ENCODE results near the gene CCDC87.

Gene CCDC87

DNA sequence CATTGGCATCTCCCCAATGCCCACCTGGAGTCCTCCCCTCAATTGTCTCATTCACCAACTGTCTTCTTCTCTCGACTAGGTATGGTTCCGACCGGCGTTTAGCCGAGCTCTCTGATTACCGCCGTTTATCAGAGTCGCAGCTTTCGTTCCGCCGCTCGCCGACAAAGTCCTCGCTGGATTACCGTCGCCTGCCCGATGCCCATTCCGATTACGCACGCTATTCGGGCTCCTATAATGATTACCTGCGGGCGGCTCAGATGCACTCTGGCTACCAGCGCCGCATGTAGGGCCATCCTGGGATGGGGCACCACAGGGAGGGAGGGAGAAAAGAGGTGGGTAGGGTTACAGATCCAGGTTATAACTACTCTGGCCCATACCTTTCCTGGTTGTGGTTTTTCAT is 33.5 kb upstream of the CCDC87 start:
- TF ChIP-seq GATA2 (IDR thresholded peaks at IDR 0.05; ENCODE audit: low read depth, low read length) = no peak
- TF ChIP-seq GATA3 (IDR thresholded peaks at IDR 0.05; ENCODE audit: low read depth, low read length) = no peak

DNA sequence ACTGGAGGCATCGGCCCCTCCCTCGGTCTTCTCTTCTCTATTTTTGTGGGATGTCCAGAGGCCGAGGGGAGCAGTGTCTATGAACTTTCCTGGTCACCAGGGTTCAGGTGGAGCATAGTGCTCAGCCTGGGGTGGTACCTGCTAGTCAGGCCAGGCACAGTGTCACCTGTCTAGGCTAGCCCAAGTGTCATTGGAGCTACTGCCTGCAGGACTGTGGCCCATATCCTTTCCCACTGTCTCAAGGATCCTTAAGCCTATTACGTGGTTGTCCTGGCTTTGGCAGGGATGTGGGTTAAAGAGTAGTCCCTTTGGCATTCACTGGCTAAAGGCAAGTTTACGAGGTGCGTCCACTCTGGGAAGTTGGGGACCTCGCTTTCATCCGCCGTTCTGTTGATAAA is 32.9 kb upstream of the CCDC87 start:
- TF ChIP-seq GATA3 (IDR thresholded peaks at IDR 0.05; ENCODE audit: low read depth, low read length) (no peak), GATA2 (IDR thresholded peaks at IDR 0.05; ENCODE audit: low read depth, low read length) (no peak)

DNA sequence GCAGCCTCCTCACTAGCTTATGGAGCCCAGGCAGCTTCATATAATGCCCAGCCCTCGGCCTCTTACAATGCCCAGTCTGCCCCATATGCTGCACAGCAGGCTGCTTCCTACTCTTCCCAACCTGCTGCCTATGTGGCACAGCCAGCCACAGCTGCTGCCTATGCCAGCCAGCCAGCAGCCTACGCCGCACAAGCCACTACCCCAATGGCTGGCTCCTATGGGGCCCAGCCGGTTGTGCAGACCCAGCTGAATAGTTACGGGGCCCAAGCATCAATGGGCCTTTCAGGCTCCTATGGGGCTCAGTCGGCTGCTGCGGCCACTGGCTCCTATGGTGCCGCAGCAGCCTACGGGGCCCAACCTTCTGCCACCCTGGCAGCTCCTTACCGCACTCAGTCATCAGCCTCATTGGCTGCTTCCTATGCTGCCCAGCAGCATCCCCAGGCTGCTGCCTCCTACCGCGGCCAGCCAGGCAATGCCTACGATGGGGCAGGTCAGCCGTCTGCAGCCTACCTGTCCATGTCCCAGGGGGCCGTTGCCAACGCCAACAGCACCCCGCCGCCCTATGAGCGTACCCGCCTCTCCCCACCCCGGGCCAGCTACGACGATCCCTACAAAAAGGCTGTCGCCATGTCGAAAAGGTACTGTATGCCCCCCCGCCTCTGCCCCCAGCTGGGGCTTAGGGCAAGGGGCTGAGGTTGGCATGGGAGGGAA is 32.3 kb upstream of the CCDC87 start:
- no peak for TF ChIP-seq GATA3 (IDR thresholded peaks at IDR 0.05; ENCODE audit: low read depth, low read length)
- TF ChIP-seq GATA2 (IDR thresholded peaks at IDR 0.05; ENCODE audit: low read depth, low read length) = no peak

DNA sequence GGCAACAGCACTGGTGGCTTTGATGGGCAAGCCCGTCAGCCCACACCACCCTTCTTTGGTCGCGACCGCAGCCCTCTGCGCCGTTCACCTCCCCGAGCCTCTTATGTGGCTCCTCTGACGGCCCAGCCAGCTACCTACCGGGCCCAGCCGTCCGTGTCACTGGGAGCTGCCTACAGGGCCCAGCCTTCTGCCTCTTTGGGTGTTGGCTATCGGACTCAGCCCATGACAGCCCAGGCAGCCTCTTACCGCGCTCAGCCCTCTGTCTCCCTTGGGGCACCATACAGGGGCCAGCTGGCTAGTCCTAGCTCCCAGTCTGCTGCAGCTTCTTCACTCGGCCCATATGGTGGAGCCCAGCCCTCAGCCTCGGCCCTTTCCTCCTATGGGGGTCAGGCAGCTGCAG is 31.6 kb upstream of the CCDC87 start:
- TF ChIP-seq GATA2 (IDR thresholded peaks at IDR 0.05; ENCODE audit: low read depth, low read length) = no peak
- TF ChIP-seq GATA3 (IDR thresholded peaks at IDR 0.05; ENCODE audit: low read depth, low read length) = no peak

DNA sequence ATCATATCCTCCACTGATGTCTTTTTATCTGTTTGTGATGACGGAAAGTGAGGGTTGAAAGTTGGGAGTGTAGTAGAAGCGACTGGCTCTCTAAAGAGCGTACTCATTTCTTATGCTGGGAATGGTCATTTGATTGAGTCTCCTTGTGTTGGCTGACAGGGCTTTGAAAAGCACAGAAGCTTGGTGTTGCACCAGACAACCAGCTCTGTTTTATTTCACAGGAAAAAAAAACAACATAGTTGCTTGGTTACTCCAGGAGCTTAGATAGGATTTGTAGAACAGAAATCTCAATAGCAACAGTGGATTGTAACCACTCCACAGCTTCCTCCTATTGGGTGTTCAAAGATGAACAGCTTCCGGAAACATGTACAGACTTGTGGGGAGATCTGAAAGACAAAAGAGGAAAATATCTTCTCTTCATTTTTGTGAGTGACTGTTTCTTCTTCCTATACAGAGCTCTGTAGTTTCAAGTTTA is 26.3 kb upstream of the CCDC87 start:
- TF ChIP-seq GATA2 (IDR thresholded peaks at IDR 0.05; ENCODE audit: low read depth, low read length) = no peak

DNA sequence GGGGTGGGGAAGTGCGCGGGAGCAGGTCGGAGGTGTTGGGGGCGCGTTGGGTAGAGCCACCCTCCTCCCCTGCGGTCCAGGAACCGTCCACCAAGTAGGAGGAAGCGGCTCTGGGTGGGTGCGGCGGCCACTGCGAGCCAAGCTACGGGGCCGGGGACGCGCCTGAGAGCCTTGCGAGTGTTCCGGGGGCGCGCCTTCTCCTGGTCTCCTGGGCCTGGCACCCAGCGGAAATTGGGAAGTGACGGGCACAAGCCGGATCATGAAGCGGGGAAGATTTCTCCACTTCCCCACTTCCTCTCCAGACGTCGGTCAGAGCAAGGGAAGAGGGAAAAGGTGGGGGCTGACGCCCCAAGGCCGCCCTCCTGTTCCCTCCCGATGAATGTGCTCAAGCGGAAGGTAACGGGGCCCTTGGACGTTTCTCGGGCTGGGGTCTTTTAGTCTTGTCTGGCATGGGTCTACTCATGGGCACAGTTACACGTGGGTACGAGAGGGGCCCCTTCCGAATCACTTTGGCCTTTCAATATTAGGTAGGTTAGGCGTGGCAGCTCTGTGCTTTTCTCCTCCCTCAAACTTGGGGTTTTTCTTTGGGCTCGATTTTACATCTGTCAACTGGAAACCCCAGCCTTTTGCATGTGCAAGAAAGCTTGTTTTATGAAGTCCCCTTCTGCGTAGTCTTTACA is 24.4 kb upstream of the CCDC87 start:
- no peak for TF ChIP-seq GATA2 (IDR thresholded peaks at IDR 0.05; ENCODE audit: low read depth, low read length)
- TF ChIP-seq GATA3 (IDR thresholded peaks at IDR 0.05; ENCODE audit: low read depth, low read length) = no peak

DNA sequence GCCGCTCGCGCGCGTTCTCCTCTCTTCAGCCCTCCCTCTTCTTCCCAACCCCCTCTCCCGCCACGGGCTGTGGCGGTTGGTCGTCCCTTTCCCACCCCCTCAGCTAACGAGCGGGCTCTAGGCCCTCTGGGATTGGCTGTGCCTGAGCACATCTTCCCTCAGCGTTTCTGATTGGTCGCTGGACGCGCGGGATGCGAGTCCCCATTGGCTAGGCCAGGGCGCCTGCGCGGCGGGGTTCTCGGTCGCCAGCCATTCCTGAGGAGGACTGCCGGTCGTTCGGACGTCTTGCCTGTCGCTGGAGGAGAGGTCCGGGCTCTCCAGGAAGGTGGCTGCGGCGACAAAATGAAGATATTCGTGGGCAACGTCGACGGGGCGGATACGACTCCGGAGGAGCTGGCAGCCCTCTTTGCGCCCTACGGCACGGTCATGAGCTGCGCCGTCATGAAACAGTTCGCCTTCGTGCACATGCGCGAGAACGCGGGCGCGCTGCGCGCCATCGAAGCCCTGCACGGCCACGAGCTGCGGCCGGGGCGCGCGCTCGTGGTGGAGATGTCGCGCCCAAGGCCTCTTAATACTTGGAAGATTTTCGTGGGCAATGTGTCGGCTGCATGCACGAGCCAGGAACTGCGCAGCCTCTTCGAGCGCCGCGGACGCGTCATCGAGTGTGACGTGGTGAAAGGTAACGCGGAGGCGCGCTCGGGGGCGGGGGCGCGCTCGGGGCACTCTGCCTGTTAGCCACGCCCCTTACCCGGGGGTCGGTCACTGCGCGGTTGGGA is 23.7 kb upstream of the CCDC87 start, which contains the start of gene RBM14:
RBM14 (plus strand) TSS at position 252 of the 776 bp plus-strand sequence; CDS start at position 343, 91 bp downstream.
- TF ChIP-seq GATA2 (IDR thresholded peaks at IDR 0.05; ENCODE audit: low read depth, low read length) (no peak), GATA3 (IDR thresholded peaks at IDR 0.05; ENCODE audit: low read depth, low read length) (no peak)

DNA sequence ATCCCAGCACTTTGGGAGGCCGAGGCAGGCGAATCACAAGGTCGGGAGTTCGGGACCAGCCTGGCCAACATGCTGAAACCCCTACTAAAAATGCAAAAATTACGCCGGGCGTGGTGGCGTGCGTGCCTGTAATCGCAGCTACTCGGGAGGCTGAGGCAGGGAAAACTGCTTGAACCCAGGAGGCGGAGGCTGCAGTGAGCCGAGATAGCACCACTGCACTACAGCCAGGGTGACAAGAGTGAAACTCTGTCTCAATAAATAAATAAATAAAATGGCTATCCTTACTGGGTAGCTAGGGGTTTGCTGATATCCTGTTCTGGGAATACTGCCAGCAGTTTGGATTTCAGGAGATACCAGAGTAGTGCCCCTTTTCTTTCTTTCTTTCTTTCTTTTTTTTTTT is 21.2 kb upstream of the CCDC87 start:
- TF ChIP-seq GATA3 (IDR thresholded peaks at IDR 0.05; ENCODE audit: low read depth, low read length) (no peak), GATA2 (IDR thresholded peaks at IDR 0.05; ENCODE audit: low read depth, low read length) (no peak)

DNA sequence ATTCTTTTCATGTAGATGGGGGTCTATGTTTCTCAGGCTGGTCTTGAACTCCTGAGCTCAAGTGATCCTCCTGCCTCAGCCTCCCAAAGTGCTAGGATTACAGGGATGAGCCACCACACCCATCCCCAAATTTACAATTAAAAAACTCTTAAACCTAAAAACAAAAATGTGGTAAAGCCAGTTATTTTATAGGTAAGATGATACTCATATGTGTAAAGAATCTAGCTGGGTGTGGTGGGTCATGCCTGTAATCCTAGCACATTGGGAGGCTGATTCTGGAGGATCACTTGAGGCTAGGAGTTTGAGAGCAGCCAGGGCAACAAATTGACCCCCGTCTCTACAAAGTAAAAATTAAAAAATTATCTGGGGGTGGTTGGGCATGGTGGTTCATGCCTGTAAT is 19.6 kb upstream of the CCDC87 start:
- TF ChIP-seq GATA2 (IDR thresholded peaks at IDR 0.05; ENCODE audit: low read depth, low read length) (no peak), GATA3 (IDR thresholded peaks at IDR 0.05; ENCODE audit: low read depth, low read length) (no peak)

DNA sequence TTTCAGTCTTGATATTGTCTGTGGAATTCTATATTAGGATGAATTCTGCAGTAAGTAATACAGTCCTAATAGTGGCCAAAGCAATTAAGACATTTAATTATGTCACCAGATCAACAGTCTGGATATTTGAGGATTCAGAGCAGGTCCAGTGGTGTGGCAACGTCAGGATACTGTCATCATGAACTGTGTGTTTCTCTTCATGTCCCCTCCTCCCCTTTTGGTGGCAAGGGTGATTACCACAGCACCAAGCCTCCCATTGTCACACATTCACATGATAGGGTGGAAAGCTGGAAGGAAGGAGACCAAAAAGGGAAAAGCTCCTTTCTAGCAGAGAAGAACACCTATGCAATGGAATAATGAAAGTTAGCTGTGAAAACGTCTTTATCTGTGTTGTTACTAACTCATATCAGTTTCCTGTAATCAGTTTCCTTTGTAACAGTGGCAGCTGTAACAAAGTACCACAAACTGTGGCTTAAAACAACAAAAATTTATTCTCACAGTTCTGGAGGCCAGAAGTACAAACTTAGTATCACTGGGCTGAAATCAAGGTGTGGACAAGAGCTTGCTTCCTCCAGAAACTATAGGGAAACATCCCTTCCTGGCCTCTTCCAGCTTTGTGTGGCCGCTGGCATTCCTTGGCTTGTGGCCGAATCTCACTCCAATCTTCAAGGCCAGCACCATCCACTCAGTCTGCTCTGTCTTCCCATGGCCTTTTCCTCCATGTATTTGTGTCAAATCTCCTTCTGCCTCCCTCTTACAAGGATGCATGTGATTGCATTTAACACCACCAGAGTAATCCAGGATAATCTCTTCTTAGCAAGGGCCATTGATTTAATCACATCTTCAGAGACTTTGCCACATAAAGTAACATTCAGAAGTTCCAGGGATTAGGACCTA is 17.1 kb upstream of the CCDC87 start:
- TF ChIP-seq GATA3 (IDR thresholded peaks at IDR 0.05; ENCODE audit: low read depth, low read length) (no peak), GATA2 (IDR thresholded peaks at IDR 0.05; ENCODE audit: low read depth, low read length) (no peak)

DNA sequence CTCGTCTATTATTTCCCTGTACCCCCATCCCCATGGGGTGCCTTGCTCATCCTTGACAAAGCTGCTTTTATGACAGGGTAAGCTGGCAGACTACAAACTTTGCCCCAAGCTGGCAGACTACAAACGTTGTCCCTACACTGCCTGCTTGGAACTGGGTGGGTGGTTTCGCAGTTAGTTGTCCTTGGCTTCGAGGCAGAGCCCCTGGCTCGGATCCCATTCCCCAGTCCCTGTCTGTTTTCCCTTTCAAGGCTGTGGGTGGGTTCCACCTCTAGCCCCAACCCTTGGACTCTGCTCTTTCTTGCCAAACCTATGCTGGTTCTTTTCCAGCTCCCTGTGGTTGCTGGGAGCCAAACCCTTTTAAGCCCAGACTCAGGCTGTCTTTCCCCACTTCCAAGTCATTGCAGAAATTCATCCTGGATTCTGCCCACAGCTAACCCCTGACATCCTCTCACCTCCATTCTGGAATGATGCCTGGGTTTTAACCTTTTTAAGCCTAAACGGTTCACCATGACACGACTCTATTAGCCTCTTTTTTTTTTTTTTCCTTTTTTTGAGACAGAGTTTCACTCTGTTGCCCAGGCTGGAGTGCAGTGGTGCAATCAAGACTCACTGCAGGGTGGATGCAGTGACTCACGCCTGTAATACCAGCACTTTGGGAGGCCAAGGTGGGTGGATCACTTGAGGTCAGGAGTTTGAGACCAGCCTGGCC is 14.4 kb upstream of the CCDC87 start:
- no peak for TF ChIP-seq GATA2 (IDR thresholded peaks at IDR 0.05; ENCODE audit: low read depth, low read length)
- no peak for TF ChIP-seq GATA3 (IDR thresholded peaks at IDR 0.05; ENCODE audit: low read depth, low read length)

DNA sequence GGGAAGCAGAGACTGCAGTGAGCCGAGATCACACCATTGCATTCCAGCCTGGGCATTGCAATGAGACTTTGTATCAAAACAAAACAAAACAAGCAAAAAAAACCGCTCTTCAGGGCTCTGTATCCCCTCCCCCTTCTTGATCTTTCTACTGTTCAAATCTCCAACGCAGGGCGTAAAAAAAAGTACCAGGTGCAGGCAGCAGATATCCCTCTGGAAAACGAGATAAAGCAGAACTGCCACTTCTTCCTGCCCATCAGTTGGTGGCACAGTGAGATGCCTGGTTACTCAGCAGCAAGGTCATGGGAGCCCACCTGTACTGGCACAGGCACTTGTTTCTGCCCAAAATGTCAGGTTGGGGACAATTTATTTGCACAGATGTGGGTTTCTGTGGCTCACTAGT is 11.3 kb upstream of the CCDC87 start:
- TF ChIP-seq GATA3 (IDR thresholded peaks at IDR 0.05; ENCODE audit: low read depth, low read length) = no peak
- no peak for TF ChIP-seq GATA2 (IDR thresholded peaks at IDR 0.05; ENCODE audit: low read depth, low read length)

DNA sequence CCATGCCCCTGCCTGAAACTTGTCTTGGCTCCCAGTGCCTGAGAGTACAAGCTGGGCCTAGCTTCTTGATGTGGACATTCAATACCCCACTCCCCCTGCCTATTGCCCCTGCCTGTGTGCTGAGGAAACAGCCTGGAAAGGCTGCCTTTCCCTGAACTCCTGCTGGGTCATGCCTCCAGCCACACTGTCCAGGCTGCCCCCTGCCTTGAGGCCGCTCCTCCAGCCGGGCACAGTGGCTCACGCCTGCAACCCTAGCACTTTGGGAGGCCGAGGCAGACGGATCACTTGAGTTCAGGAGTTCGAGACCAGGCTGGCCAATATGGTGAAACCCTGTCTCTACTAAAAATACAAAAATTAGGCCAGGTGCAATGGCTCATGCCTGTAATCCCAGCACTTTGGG is 10.2 kb upstream of the CCDC87 start:
- TF ChIP-seq GATA2 (IDR thresholded peaks at IDR 0.05; ENCODE audit: low read depth, low read length) (no peak), GATA3 (IDR thresholded peaks at IDR 0.05; ENCODE audit: low read depth, low read length) (no peak)
